ENCODE measurements around the gene LCA5.
"Not testable (repeated sequence)": the region's sequence is repeated elsewhere in the genome, so short reads cannot be mapped to it uniquely, and the experiment has no call there.

The LCA5 gene

DNA sequence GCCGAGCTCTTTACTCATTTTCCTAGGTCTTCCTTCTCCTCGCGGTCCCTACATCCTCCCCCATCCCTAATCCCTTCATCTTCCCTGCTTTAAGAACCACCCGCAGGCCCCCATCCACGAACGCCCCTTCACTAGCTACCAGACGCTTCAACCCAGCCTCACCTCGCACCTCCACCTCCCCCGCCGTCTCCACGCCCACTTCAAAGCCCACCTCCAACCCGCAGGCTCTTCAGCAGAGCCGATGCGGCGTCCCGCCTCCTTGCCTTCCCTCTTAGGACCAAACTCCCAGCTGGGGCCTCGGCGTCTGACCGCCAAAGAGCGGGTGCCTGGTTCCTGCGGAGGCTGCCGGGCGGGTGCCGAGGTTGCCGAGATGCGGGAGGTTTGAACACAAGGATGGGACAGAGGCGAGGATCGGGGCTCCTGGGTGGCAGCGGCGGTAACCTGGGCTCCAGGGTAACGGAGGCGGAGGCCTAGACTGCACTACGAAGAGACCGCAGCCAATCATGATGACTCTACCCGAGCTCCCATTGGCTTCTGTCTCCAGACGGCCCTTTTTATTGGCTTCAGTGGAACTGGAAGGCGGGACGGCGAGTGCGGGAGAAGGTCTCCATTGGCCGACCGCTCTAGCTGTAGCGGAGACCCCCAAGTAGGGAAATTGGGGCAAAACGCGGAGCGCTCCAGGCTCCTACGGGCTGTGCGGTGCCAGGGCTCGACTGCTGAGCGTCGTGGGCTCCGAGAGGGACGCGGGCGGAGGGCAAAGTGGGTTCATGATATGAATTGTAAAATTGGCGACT, at the start of gene LCA5:
Gene LCA5 (minus strand): TSS at position 477 of the 794 bp plus-strand sequence. CDS start 18,536 bp downstream, outside the sequence.
- peak within 1 kb of the TSS; percentile 75 to 83 for H3K9ac ChIP-seq (ENCODE audit: low read depth in 1 of 2, low read length in 2 of 2)
- H3K36me3 ChIP-seq (ENCODE audit: control insufficient read depth in 2 of 2, insufficient read depth in 2 of 2, low read length in 2 of 2): no peaks in the 10 kb centered on the region
- peak within 1 kb of the TSS; percentile 81 to 82 for H3K27ac ChIP-seq (ENCODE audit: low read depth in 2 of 2, low read length in 2 of 2)
- H3K4me1 ChIP-seq (ENCODE audit: control insufficient read depth in 2 of 2, insufficient read depth in 2 of 2, low read length in 2 of 2): peaks cover 4 to 5% of the 10 kb centered on the region in 2 donors
- no peaks in the 10 kb centered on the region for H3K27me3 ChIP-seq (ENCODE audit: control insufficient read depth in 2 of 2, insufficient read depth in 2 of 2, low read length in 2 of 2)
- H3K4me3 ChIP-seq (ENCODE audit: low read length in 2 of 2): peak within 1 kb of the TSS; percentile 85 to 94
- H3K9me3 ChIP-seq (ENCODE audit: control insufficient read depth in 2 of 2, low read length in 2 of 2): no peaks in the 10 kb centered on the region

DNA sequence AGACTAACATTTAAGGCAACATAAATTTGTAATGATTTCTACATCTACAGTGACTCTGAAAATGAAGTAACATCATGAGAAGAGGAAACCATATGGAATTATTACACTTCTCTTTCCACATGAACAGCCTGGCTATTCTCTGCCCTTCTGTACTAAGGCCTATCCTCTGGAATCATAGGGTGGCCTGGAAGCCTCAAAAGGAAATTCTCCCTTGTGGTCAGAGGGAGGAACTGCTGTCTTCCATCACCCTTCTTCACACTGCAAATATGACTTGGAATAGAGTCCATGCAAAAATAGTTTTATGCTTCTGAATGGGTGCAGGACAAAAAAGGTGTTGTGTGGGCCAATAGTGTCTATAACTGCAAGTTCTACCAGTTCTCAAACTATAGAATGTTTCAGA, 49.3 kb upstream of the LCA5 start:
- no peak overlapping the region for H3K27ac ChIP-seq (ENCODE audit: low read depth in 2 of 2, low read length in 2 of 2)
- no peaks in the 10 kb centered on the region for H3K4me1 ChIP-seq (ENCODE audit: control insufficient read depth in 2 of 2, insufficient read depth in 2 of 2, low read length in 2 of 2)
- no peak overlapping the region for H3K4me3 ChIP-seq (ENCODE audit: low read length in 2 of 2)
- H3K36me3 ChIP-seq (ENCODE audit: control insufficient read depth in 2 of 2, insufficient read depth in 2 of 2, low read length in 2 of 2): no peaks in the 10 kb centered on the region
- no peak overlapping the region for H3K9ac ChIP-seq (ENCODE audit: low read depth in 1 of 2, low read length in 2 of 2)
- no peaks in the 10 kb centered on the region for H3K9me3 ChIP-seq (ENCODE audit: control insufficient read depth in 2 of 2, low read length in 2 of 2)
- H3K27me3 ChIP-seq (ENCODE audit: control insufficient read depth in 2 of 2, insufficient read depth in 2 of 2, low read length in 2 of 2): no peaks in the 10 kb centered on the region

DNA sequence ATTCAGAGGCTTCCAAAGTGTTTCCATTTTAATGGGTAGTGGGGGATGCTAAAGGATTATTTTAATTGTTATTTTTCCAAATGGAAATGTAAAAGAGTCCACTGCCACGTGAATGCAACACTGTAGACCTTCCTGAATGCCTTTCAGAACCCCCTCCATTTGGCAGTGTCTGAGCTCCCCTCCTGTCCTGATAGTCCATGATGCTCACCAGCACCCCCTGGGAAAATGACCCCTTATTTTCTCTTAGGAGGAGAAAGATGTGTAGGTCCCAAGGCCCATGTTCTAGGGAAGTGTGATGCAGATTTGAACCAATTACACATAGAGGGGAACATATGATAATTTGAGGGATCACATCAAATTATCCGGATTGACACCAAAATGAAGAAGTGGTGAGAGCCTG, 47.1 kb upstream of the LCA5 start:
- H3K36me3 ChIP-seq (ENCODE audit: control insufficient read depth in 2 of 2, insufficient read depth in 2 of 2, low read length in 2 of 2): no peaks in the 10 kb centered on the region
- H3K9ac ChIP-seq (ENCODE audit: low read depth in 1 of 2, low read length in 2 of 2): no peak overlapping the region
- no peaks in the 10 kb centered on the region for H3K4me1 ChIP-seq (ENCODE audit: control insufficient read depth in 2 of 2, insufficient read depth in 2 of 2, low read length in 2 of 2)
- no peak overlapping the region for H3K4me3 ChIP-seq (ENCODE audit: low read length in 2 of 2)
- H3K27me3 ChIP-seq (ENCODE audit: control insufficient read depth in 2 of 2, insufficient read depth in 2 of 2, low read length in 2 of 2): no peaks in the 10 kb centered on the region
- H3K9me3 ChIP-seq (ENCODE audit: control insufficient read depth in 2 of 2, low read length in 2 of 2): no peaks in the 10 kb centered on the region
- no peak overlapping the region for H3K27ac ChIP-seq (ENCODE audit: low read depth in 2 of 2, low read length in 2 of 2)

- not testable (repeated sequence) for H3K9me3 ChIP-seq (ENCODE audit: control insufficient read depth in 2 of 2, low read length in 2 of 2); H3K27me3 ChIP-seq (ENCODE audit: control insufficient read depth in 2 of 2, insufficient read depth in 2 of 2, low read length in 2 of 2); H3K36me3 ChIP-seq (ENCODE audit: control insufficient read depth in 2 of 2, insufficient read depth in 2 of 2, low read length in 2 of 2); H3K9ac ChIP-seq (ENCODE audit: low read depth in 1 of 2, low read length in 2 of 2); H3K4me3 ChIP-seq (ENCODE audit: low read length in 2 of 2); H3K4me1 ChIP-seq (ENCODE audit: control insufficient read depth in 2 of 2, insufficient read depth in 2 of 2, low read length in 2 of 2); H3K27ac ChIP-seq (ENCODE audit: low read depth in 2 of 2, low read length in 2 of 2)
Measured at GRCh38 chr6:79577926-79578325, 40.7 kb upstream of the LCA5 start.

GRCh38 chr6:79574630-79575225, 37.5 kb upstream of the LCA5 start:
- H3K27ac ChIP-seq (ENCODE audit: low read depth in 2 of 2, low read length in 2 of 2): no peak overlapping the region
- no peaks in the 10 kb centered on the region for H3K9me3 ChIP-seq (ENCODE audit: control insufficient read depth in 2 of 2, low read length in 2 of 2)
- no peaks in the 10 kb centered on the region for H3K36me3 ChIP-seq (ENCODE audit: control insufficient read depth in 2 of 2, insufficient read depth in 2 of 2, low read length in 2 of 2)
- H3K4me1 ChIP-seq (ENCODE audit: control insufficient read depth in 2 of 2, insufficient read depth in 2 of 2, low read length in 2 of 2): peaks cover 0 to 13% of the 10 kb centered on the region in 2 donors
- H3K4me3 ChIP-seq (ENCODE audit: low read length in 2 of 2): no peak overlapping the region
- H3K27me3 ChIP-seq (ENCODE audit: control insufficient read depth in 2 of 2, insufficient read depth in 2 of 2, low read length in 2 of 2): no peaks in the 10 kb centered on the region
- no peak overlapping the region for H3K9ac ChIP-seq (ENCODE audit: low read depth in 1 of 2, low read length in 2 of 2)

DNA sequence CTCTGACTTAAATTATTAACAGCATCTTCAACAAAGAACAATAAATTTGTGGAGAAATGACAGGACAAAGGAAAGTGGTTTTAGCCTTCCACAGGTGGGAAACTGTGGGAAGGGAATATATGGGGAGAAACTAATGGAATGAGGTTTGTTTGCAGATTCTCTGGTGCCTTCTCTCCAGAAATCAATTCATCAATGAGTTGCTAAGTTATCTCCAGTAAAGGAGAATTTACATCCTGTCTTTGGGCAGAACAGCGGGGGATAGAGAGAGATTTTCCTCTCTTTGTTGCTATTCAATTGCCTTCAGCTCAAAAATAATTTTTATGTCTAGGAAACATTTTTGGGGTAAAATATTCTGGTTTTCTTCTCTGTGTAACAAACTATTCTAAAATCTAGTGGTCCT, 36.9 kb upstream of the LCA5 start:
- H3K4me1 ChIP-seq (ENCODE audit: control insufficient read depth in 2 of 2, insufficient read depth in 2 of 2, low read length in 2 of 2): peaks cover 0 to 13% of the 10 kb centered on the region in 2 donors
- H3K9me3 ChIP-seq (ENCODE audit: control insufficient read depth in 2 of 2, low read length in 2 of 2): no peaks in the 10 kb centered on the region
- H3K27ac ChIP-seq (ENCODE audit: low read depth in 2 of 2, low read length in 2 of 2): no peak overlapping the region
- no peak overlapping the region for H3K9ac ChIP-seq (ENCODE audit: low read depth in 1 of 2, low read length in 2 of 2)
- H3K27me3 ChIP-seq (ENCODE audit: control insufficient read depth in 2 of 2, insufficient read depth in 2 of 2, low read length in 2 of 2): no peaks in the 10 kb centered on the region
- H3K4me3 ChIP-seq (ENCODE audit: low read length in 2 of 2): no peak overlapping the region
- H3K36me3 ChIP-seq (ENCODE audit: control insufficient read depth in 2 of 2, insufficient read depth in 2 of 2, low read length in 2 of 2): no peaks in the 10 kb centered on the region

- H3K4me1 ChIP-seq (ENCODE audit: control insufficient read depth in 2 of 2, insufficient read depth in 2 of 2, low read length in 2 of 2): peaks cover 0 to 13% of the 10 kb centered on the region in 2 donors
- peak overlapping the region in 1 of 2 donors; percentile 36 for H3K9ac ChIP-seq (ENCODE audit: low read depth in 1 of 2, low read length in 2 of 2)
- no peaks in the 10 kb centered on the region for H3K36me3 ChIP-seq (ENCODE audit: control insufficient read depth in 2 of 2, insufficient read depth in 2 of 2, low read length in 2 of 2)
- H3K9me3 ChIP-seq (ENCODE audit: control insufficient read depth in 2 of 2, low read length in 2 of 2): no peaks in the 10 kb centered on the region
- H3K27ac ChIP-seq (ENCODE audit: low read depth in 2 of 2, low read length in 2 of 2): peak overlapping the region in 1 of 2 donors; percentile 10
- H3K27me3 ChIP-seq (ENCODE audit: control insufficient read depth in 2 of 2, insufficient read depth in 2 of 2, low read length in 2 of 2): no peaks in the 10 kb centered on the region
- peak overlapping the region in 1 of 2 donors; percentile 72 for H3K4me3 ChIP-seq (ENCODE audit: low read length in 2 of 2)
Measured at GRCh38 chr6:79571030-79571367, 33.8 kb upstream of the LCA5 start.

GRCh38 chr6:79570129-79571029, 33.1 kb upstream of the LCA5 start:
- Histone ChIP-seq H3K4me1 (ENCODE audit: control insufficient read depth in 2 of 2, insufficient read depth in 2 of 2, low read length in 2 of 2) (peaks cover 0 to 13% of the 10 kb centered on the region in 2 donors), H3K27ac (ENCODE audit: low read depth in 2 of 2, low read length in 2 of 2) (peak overlapping the region; percentile 12 to 67), H3K9me3 (ENCODE audit: control insufficient read depth in 2 of 2, low read length in 2 of 2) (no peaks in the 10 kb centered on the region), H3K4me3 (ENCODE audit: low read length in 2 of 2) (peak overlapping the region; percentile 14 to 72), H3K36me3 (ENCODE audit: control insufficient read depth in 2 of 2, insufficient read depth in 2 of 2, low read length in 2 of 2) (no peaks in the 10 kb centered on the region), H3K9ac (ENCODE audit: low read depth in 1 of 2, low read length in 2 of 2) (peak overlapping the region in 1 of 2 donors; percentile 36), H3K27me3 (ENCODE audit: control insufficient read depth in 2 of 2, insufficient read depth in 2 of 2, low read length in 2 of 2) (no peaks in the 10 kb centered on the region)

- Histone ChIP-seq H3K9me3 (ENCODE audit: control insufficient read depth in 2 of 2, low read length in 2 of 2) (no peaks in the 10 kb centered on the region), H3K27me3 (ENCODE audit: control insufficient read depth in 2 of 2, insufficient read depth in 2 of 2, low read length in 2 of 2) (no peaks in the 10 kb centered on the region), H3K36me3 (ENCODE audit: control insufficient read depth in 2 of 2, insufficient read depth in 2 of 2, low read length in 2 of 2) (no peaks in the 10 kb centered on the region), H3K9ac (ENCODE audit: low read depth in 1 of 2, low read length in 2 of 2) (no peak overlapping the region), H3K4me3 (ENCODE audit: low read length in 2 of 2) (no peak overlapping the region), H3K4me1 (ENCODE audit: control insufficient read depth in 2 of 2, insufficient read depth in 2 of 2, low read length in 2 of 2) (peaks cover 0 to 13% of the 10 kb centered on the region in 2 donors), H3K27ac (ENCODE audit: low read depth in 2 of 2, low read length in 2 of 2) (peak overlapping the region in 1 of 2 donors; percentile 2)
Measured at GRCh38 chr6:79568996-79569395, 31.8 kb upstream of the LCA5 start.

DNA sequence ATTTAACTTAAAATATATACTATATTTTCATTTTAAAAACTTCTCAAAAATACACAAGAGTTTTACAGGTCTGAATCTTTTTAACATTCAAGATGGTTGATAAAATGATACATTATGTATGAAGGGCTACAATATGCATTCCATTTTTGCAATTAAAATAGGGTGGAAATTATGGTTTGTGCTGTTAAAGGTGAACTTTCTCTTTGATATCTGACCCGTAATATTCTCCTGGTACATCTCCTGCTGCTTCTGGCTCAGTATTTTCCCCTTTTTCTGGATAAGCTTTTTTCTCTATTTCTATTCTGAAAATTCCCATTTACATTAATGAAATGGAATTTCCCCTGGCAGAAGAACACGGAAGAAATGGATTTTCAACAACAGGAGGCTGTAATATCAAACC, 27.4 kb upstream of the LCA5 start:
- no peaks in the 10 kb centered on the region for H3K27me3 ChIP-seq (ENCODE audit: control insufficient read depth in 2 of 2, insufficient read depth in 2 of 2, low read length in 2 of 2)
- no peaks in the 10 kb centered on the region for H3K36me3 ChIP-seq (ENCODE audit: control insufficient read depth in 2 of 2, insufficient read depth in 2 of 2, low read length in 2 of 2)
- no peaks in the 10 kb centered on the region for H3K4me1 ChIP-seq (ENCODE audit: control insufficient read depth in 2 of 2, insufficient read depth in 2 of 2, low read length in 2 of 2)
- no peak overlapping the region for H3K27ac ChIP-seq (ENCODE audit: low read depth in 2 of 2, low read length in 2 of 2)
- H3K9ac ChIP-seq (ENCODE audit: low read depth in 1 of 2, low read length in 2 of 2): no peak overlapping the region
- H3K9me3 ChIP-seq (ENCODE audit: control insufficient read depth in 2 of 2, low read length in 2 of 2): no peaks in the 10 kb centered on the region
- H3K4me3 ChIP-seq (ENCODE audit: low read length in 2 of 2): no peak overlapping the region
